Measurements from ENCODE around the gene GYS2. TPM values are rescaled to one million over a fixed set of nuclear protein-coding genes. Genes with fewer than 3 reads are reported as not detected.

Gene GYS2
- total RNA-seq, 4 donors from 2014 or later, result not detected

DNA sequence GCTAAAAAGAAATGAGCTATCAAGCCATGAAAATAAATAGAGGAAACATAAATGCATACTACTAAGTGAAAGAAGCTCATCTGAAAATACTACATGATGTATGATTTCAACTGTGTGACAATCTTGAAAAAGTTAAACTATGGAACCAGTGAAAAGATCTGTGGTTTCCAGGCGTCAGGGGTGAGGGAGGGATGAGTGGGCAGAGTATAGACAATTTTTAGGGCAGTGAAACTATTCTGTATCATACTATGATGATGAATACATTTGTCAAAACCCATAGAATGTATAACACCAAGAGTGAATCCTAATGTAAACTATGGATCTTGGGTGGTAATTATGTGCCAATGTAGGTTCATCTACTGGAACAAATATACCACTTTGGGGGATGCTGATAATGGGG is 57.2 kb downstream of the GYS2 start:
- H3K4me1 ChIP-seq, result peaks cover 0 to 4% of the 10 kb centered on the region in 2 donors
- no peaks in the 10 kb centered on the region for H3K27me3 ChIP-seq
- intact Hi-C loops (cut with DNase I; ENCODE audit: low total_unique reads), result no loop called here
- no peak for DNase-seq
- no peak overlapping the region for H3K4me3 ChIP-seq
- H3K9me3 ChIP-seq, result no peaks in the 10 kb centered on the region
- H3K27ac ChIP-seq, result no peak overlapping the region
- no peaks in the 10 kb centered on the region for H3K36me3 ChIP-seq
- no peak for TF ChIP-seq POLR2A (IDR thresholded peaks at IDR 0.05)

DNA sequence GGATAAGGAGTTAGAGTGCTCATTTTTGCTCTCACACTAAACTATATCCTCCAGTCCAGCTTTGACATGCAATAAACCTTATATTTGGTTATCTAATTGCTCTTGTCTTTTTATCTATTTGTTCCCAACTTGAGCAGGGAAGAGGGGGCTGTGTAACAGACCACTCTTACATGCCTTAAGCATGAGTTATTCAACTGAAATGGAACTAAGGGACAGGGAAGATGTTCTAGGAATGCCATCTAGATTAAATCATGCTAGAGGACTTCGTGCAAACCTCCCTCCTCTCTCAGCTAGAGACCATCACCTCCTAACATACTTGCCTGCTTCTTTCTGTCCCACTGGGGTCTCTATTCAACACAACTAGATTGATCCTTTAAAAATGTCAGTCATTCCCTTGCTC is 57.9 kb downstream of the GYS2 start:
- DNase-seq, result no peak
- intact Hi-C loops (cut with DNase I; ENCODE audit: low total_unique reads), result no loop called here
- Histone ChIP-seq H3K4me3 (no peak overlapping the region), H3K4me1 (peaks cover 0 to 2% of the 10 kb centered on the region in 2 donors), H3K27me3 (no peaks in the 10 kb centered on the region), H3K27ac (no peak overlapping the region), H3K36me3 (no peaks in the 10 kb centered on the region), H3K9me3 (no peaks in the 10 kb centered on the region)
- TF ChIP-seq POLR2A (IDR thresholded peaks at IDR 0.05), result no peak
- TF ChIP-seq, protein P1, sequence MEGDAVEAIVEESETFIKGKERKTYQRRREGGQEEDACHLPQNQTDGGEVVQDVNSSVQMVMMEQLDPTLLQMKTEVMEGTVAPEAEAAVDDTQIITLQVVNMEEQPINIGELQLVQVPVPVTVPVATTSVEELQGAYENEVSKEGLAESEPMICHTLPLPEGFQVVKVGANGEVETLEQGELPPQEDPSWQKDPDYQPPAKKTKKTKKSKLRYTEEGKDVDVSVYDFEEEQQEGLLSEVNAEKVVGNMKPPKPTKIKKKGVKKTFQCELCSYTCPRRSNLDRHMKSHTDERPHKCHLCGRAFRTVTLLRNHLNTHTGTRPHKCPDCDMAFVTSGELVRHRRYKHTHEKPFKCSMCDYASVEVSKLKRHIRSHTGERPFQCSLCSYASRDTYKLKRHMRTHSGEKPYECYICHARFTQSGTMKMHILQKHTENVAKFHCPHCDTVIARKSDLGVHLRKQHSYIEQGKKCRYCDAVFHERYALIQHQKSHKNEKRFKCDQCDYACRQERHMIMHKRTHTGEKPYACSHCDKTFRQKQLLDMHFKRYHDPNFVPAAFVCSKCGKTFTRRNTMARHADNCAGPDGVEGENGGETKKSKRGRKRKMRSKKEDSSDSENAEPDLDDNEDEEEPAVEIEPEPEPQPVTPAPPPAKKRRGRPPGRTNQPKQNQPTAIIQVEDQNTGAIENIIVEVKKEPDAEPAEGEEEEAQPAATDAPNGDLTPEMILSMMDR (IDR thresholded peaks at IDR 0.05), result no peak

DNA sequence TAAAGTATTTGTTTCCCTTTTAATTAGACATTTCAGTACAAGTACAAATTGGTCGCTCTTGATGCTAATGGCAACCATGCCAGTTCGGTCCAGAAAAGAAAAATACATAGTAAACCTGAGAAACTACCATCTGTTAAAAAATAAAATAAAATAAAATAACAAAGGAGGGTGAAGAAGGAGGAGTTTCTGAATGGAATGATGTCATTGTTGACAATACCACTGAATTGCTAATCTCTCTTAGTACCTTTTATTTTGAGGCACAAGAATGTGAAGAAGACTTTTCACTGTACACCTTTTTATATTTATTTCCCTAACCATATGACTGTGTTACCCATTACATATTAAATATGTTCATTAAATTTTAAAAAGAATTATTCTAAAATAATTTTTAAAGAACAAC is 59.1 kb downstream of the GYS2 start:
- no peaks in the 10 kb centered on the region for H3K36me3 ChIP-seq
- H3K4me1 ChIP-seq, result no peaks in the 10 kb centered on the region
- H3K4me3 ChIP-seq, result no peak overlapping the region
- DNase-seq, result no peak
- intact Hi-C loops (cut with DNase I; ENCODE audit: low total_unique reads), result no loop called here
- no peaks in the 10 kb centered on the region for H3K9me3 ChIP-seq
- H3K27me3 ChIP-seq, result no peaks in the 10 kb centered on the region
- H3K27ac ChIP-seq, result no peak overlapping the region
- TF ChIP-seq, protein P1 (IDR thresholded peaks at IDR 0.05), result no peak
- no peak for TF ChIP-seq POLR2A (IDR thresholded peaks at IDR 0.05)

DNA sequence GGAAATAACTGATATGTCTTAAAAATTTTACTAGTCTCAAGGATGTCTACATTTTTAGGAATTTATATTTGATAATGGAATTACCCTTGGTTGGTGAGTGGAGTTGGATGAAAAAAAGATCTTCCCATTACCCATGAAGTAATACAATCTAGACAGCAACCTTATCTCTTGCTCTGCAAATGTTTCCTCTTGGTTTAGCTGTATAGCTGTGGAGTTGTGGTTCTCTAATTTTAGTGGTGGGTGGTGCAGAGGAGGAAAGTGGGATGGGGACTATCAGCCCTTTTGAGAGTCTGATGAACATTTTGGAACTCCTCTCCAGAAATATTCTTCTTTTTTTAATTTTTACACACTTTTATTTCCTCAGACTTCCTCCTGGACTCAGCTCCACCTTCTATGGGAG is 61.5 kb downstream of the GYS2 start:
- DNase-seq, result no peak
- no peaks in the 10 kb centered on the region for H3K9me3 ChIP-seq
- no peak overlapping the region for H3K27ac ChIP-seq
- intact Hi-C loops (cut with DNase I; ENCODE audit: low total_unique reads), result no loop called here
- H3K4me3 ChIP-seq, result no peak overlapping the region
- no peaks in the 10 kb centered on the region for H3K36me3 ChIP-seq
- H3K4me1 ChIP-seq, result no peaks in the 10 kb centered on the region
- no peaks in the 10 kb centered on the region for H3K27me3 ChIP-seq
- TF ChIP-seq, protein P1 (IDR thresholded peaks at IDR 0.05), result no peak

DNA sequence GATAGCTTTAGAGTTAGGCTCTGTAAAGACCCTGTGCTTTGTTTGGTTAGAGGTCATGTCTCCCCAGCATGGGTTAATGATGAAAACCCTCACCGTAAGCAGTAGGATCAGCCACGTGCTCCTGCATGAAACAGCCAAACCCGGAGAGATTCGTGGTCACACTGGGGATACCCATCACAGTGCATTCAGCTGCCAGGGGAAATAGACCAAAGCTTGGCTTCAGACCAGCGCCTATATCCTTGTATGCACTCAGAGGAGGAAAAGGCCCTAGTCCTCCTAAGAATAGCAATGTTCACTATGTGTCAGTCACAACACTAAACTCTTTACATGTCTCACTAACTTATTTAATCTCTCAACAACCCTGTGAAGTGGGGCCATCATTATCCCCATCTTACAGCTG is 62.2 kb downstream of the GYS2 start:
- H3K4me1 ChIP-seq, result no peaks in the 10 kb centered on the region
- no peaks in the 10 kb centered on the region for H3K27me3 ChIP-seq
- TF ChIP-seq, protein P1 (IDR thresholded peaks at IDR 0.05), result no peak
- TF ChIP-seq POLR2A (IDR thresholded peaks at IDR 0.05), result no peak
- H3K27ac ChIP-seq, result no peak overlapping the region
- H3K36me3 ChIP-seq, result no peaks in the 10 kb centered on the region
- H3K4me3 ChIP-seq, result no peak overlapping the region
- DNase-seq, result no peak
- H3K9me3 ChIP-seq, result no peaks in the 10 kb centered on the region
- intact Hi-C loops (cut with DNase I; ENCODE audit: low total_unique reads), result no loop called here

DNA sequence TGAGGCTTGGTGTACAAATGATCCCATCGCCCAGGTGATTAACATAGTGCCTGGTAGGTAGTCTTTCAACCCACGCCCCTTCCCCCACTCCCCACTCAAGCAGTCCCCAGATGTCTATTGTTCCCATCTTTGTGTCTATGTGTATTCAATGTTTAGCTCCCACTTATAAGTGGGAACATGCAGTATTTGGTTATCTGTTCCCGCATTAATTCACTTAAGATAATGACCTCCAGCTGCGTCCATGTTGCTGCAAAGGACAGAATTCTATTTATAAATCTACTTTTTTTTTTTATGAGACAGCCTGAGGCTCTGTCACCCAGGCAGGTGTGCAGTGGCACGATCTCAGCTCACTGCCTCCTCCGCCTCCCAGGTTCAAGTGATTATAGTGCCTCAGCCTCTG is 62.9 kb downstream of the GYS2 start:
- H3K36me3 ChIP-seq, result no peaks in the 10 kb centered on the region

More for the DNA sequence above, 62.9 kb downstream of the GYS2 start:
- H3K27ac ChIP-seq, result no peak overlapping the region
- no peaks in the 10 kb centered on the region for H3K4me1 ChIP-seq
- intact Hi-C loops (cut with DNase I; ENCODE audit: low total_unique reads), result no loop called here
- DNase-seq, result no peak
- no peak for TF ChIP-seq POLR2A (IDR thresholded peaks at IDR 0.05)
- TF ChIP-seq, protein P1 (IDR thresholded peaks at IDR 0.05), result no peak
- H3K4me3 ChIP-seq, result no peak overlapping the region
- H3K9me3 ChIP-seq, result no peaks in the 10 kb centered on the region
- H3K27me3 ChIP-seq, result no peaks in the 10 kb centered on the region

Measured in uterus (tissue), 4 donors.